ENCODE data around the gene CBY2.

- no peak for TF ChIP-seq CHD1 (IDR thresholded peaks at IDR 0.05; ENCODE audit: low read depth, low read length)
- TF ChIP-seq TBL1XR1 (IDR thresholded peaks at IDR 0.05; ENCODE audit: low read depth, low read length): no peak
- no peak for TF ChIP-seq POLR2A (IDR thresholded peaks at IDR 0.05; ENCODE audit: low read depth, low read length)
- TF ChIP-seq CTCF (IDR thresholded peaks at IDR 0.05 in 2 of 3, conservative IDR thresholded peaks at IDR 0.05 in 1 of 3; ENCODE audit: control insufficient read depth in 2 of 3, extremely low read depth in 1 of 3, insufficient read depth in 1 of 3, low read depth in 3 of 3, low read length in 3 of 3): no peak
- TF ChIP-seq SUZ12 (IDR thresholded peaks at IDR 0.05; ENCODE audit: unreplicated experiment): no peak
- no peak for TF ChIP-seq SPI1 (IDR thresholded peaks at IDR 0.05; ENCODE audit: borderline replicate concordance, insufficient read depth, low read depth, low read length)
- TF ChIP-seq PAX5 (IDR thresholded peaks at IDR 0.05; ENCODE audit: borderline replicate concordance, low read depth, low read length): no peak
These were observed 12.1 kb downstream of the CBY2 start for GRCh38 chr13:45714170-45714569.

All from GM12878 (cell line).